ENCODE results near the gene TEX19. TPM values are rescaled to one million over a fixed set of nuclear protein-coding genes. Genes with fewer than 3 reads are reported as not detected.

TEX19 gene
- total RNA-seq, 4 donors from 2014 or later, result not detected

DNA sequence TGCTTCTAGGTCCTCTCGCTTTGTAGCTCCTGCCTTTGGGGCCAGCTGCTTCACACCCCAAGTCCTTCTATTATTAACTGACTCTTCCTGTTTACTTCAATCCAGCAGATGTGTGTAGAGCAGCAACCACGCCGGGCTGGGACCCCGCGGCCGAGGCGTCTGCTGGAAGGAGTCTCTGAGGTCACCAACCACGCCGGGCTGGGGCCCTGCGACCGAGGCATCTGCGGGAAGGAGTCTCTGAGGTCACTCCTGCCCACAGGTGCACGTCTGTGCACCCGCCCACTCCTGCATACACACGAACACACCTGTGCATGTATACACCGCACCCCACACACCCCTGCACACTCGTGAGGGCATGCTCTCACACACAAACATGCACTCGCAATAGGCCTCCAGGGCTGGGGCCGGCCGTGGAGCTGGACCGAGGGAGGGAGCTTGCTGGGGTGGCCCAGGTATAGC is 7.8 kb upstream of the TEX19 start:
- 52 to 69% methylated on average over 20 to 21 of the region's 21 CpGs for WGBS, 2 donors
- intact Hi-C loops (cut with DNase I; ENCODE audit: low total_unique reads), result loop anchor here (5.0 to 10.0 kb wide), 3 partner anchors 61 to 424 kb away; no protein-coding TSS in a partner anchor
- no peak for TF ChIP-seq POLR2A (IDR thresholded peaks at IDR 0.05)
- TF ChIP-seq, protein P1, sequence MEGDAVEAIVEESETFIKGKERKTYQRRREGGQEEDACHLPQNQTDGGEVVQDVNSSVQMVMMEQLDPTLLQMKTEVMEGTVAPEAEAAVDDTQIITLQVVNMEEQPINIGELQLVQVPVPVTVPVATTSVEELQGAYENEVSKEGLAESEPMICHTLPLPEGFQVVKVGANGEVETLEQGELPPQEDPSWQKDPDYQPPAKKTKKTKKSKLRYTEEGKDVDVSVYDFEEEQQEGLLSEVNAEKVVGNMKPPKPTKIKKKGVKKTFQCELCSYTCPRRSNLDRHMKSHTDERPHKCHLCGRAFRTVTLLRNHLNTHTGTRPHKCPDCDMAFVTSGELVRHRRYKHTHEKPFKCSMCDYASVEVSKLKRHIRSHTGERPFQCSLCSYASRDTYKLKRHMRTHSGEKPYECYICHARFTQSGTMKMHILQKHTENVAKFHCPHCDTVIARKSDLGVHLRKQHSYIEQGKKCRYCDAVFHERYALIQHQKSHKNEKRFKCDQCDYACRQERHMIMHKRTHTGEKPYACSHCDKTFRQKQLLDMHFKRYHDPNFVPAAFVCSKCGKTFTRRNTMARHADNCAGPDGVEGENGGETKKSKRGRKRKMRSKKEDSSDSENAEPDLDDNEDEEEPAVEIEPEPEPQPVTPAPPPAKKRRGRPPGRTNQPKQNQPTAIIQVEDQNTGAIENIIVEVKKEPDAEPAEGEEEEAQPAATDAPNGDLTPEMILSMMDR (IDR thresholded peaks at IDR 0.05), result no peak
- H3K4me3 ChIP-seq (ENCODE audit: low read depth, poor library complexity, severe bottlenecking), result no peak overlapping the region
- no peak for DNase-seq (ENCODE audit: low spot score in 2 of 2)

DNA sequence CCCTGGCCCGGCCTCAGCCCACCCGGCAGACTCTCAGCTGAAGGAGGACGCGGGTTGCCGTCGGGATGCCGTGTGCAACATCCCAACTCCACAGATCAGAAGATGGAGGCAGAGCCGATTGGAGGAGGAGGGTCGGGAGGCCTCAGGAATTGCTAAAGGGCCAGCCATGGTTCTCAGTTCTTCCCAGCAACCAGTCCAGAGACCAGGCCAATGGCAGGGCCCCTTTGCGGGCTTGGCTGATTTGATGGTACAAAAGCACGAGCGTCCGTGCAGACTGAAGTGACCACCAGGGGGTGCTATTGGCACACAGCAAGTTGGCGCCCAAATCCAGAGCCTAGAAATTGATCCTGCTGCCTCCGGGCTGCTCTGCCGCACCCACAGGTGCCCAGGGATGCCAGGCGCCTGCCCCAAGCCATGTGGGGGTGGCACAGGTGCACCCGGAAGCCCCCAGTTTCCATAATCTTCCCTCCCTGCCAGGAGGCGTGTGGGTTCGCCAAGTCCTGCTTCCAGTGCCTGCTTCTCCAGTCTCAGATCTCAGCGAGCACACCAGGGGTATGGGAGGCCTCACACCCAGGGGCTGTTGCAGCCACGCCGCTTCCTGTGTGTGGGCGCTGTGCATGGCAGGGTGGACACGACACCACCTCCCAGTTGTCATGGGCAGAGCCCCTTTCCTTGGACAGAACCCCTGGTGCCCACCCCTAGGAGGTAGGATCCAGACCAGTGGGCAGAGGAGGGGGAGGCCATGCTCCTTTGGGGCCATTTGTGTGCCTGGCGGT is 7.1 kb upstream of the TEX19 start:
- no peak for TF ChIP-seq POLR2A (IDR thresholded peaks at IDR 0.05)
- TF ChIP-seq, protein P1 (IDR thresholded peaks at IDR 0.05), result peak in 1 of 3 donors; percentile 67
- peak; percentile 79 to 96 for DNase-seq (ENCODE audit: low spot score in 2 of 2)
- intact Hi-C loops (cut with DNase I; ENCODE audit: low total_unique reads), result loop anchor here (5.0 to 10.0 kb wide), 3 partner anchors 60 to 423 kb away; no protein-coding TSS in a partner anchor

DNA sequence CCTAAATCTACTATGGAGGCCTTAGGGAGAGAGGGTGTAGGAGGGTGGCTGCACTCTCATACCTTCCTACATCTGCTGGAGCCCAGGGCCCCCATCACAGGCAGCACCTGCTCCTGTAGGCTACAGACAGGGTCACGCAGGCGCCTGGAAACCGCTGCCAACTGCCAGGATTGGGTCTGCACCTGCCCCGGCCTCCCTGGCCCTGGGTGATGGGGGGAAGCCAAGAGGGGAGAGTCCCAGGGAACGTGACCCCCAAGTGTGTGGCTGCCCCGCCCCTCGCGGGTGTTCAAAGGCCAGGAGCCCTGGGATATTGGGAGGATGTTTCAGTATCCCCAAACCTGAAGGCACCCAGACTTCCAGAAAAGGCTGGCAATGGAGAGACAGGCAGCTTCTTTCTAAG is 5.6 kb upstream of the TEX19 start:
- DNase-seq (ENCODE audit: low spot score in 2 of 2), result no peak
- 76% methylated on average over 5 to 7 of the region's 8 CpGs for WGBS, 2 donors
- intact Hi-C loops (cut with DNase I; ENCODE audit: low total_unique reads), result loop anchor here (5.0 to 10.0 kb wide), 3 partner anchors 59 to 421 kb away; no protein-coding TSS in a partner anchor
- no peak for TF ChIP-seq POLR2A (IDR thresholded peaks at IDR 0.05)
- TF ChIP-seq, protein P1 (IDR thresholded peaks at IDR 0.05), result no peak
- H3K4me3 ChIP-seq (ENCODE audit: low read depth, poor library complexity, severe bottlenecking), result no peak overlapping the region

More for the DNA sequence above, 7.1 kb upstream of the TEX19 start:
- no peak overlapping the region for H3K4me3 ChIP-seq (ENCODE audit: low read depth, poor library complexity, severe bottlenecking)
- 34 to 41% methylated on average over 17 to 26 of the region's 26 CpGs for WGBS, 2 donors

DNA sequence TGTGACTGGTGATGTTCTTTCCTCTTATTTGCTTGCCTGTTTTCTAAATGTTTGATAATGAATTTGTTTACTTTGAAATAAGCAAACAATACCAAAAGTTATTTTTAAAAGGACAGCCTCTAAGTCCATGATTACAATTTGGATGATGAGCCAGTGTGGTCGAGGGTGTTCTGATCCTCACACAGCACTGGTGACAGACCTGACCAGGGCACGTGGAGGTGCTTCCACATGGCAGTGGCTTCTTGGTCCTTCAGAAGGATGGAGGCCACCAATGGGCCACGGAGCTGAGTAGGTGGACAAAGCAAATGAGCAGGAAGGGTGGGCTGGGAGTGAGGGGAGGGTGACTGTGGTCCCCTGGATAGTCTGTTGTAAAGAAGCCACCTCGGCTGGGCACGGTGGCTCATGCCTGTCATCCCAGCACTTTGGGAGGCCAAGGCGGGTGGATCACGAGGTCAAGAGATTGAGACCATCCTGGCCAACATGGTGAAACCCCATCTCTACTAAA is 4.2 kb upstream of the TEX19 start:
- TF ChIP-seq, protein P1 (IDR thresholded peaks at IDR 0.05), result no peak
- TF ChIP-seq POLR2A (IDR thresholded peaks at IDR 0.05), result no peak

DNA sequence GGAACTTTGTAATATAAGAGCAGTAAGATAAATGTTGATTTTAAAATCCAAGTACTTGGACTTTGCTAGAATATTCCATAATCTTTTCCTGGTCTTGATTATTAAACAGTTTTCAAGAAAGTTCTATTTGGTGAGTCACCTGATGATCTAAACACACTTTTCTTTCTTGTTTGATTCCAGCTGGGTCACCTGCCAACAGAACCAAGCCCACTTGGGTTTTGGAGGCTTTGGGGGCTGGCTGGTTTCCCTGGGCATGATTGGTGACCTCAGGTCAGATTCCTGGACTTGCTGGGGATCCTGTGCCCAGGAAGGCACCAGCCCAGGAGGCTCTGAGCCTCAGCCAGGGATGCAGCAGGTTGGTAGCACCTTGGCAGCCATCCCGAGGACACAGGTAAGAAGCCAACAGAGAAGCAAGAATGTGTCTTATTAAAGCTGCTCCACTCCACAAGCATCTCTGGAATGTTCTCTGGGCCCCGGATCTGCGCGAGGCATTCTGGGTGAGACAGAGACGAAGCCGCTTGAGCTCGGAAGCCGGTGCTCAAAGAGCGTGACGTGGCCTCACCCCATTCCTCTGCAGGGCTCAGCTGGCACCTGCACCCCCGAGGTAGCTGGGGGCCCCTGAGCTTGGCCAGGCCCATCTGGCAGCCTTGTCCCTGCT is 3.1 kb upstream of the TEX19 start:
- no peak overlapping the region for H3K4me3 ChIP-seq (ENCODE audit: low read depth, poor library complexity, severe bottlenecking)
- WGBS, 2 donors, result 27 to 40% methylated on average over 8 to 11 of the region's 11 CpGs
- intact Hi-C loops (cut with DNase I; ENCODE audit: low total_unique reads), result loop anchor here (10.0 kb wide), 1 partner anchor 419 kb away; no protein-coding TSS in a partner anchor
- no peak for TF ChIP-seq POLR2A (IDR thresholded peaks at IDR 0.05)
- TF ChIP-seq, protein P1 (IDR thresholded peaks at IDR 0.05), result no peak
- no peak for DNase-seq (ENCODE audit: low spot score in 2 of 2)

More for the DNA sequence above, 4.2 kb upstream of the TEX19 start:
- no peak for DNase-seq (ENCODE audit: low spot score in 2 of 2)
- intact Hi-C loops (cut with DNase I; ENCODE audit: low total_unique reads), result loop anchor here (5.0 to 10.0 kb wide), 3 partner anchors 57 to 420 kb away; no protein-coding TSS in a partner anchor
- no peak overlapping the region for H3K4me3 ChIP-seq (ENCODE audit: low read depth, poor library complexity, severe bottlenecking)
- 87 to 90% methylated on average over 7 of the region's 7 CpGs for WGBS, 2 donors
